Hippocampal formation (tissue), 2 donors: ENCODE data around the gene PTPRM.

Experiments
- DNase-seq, 2 donors: peaks; one replicate each; lab custom pipeline; 2025; lab: John Stamatoyannopoulos, UW

Gene PTPRM

DNA sequence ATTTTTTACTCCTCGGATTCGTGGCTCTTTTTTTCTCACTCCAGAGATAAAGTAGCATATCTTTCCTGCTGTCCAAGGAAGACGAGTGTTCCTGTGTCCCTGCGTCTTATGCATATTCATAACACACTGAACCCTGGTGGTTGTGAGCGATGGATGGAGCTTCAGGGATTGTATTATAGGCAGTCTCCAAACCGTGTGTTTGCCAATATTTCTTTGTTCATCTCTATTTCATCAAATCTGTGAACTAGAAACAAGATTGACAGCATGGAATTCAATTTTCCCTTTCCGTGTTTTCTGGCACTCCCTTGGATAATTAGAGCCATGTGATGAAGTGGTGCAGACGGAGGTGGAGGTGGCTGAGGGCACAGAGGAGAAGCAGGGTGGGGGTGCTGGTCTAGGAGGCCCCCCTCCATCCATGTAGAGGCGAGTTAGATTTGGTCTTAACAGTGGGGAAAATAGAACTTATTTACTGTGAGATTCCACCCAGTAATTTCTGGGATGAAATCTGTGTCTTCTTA, 240.9 kb downstream of the PTPRM start:
- DNase-seq: no peak

DNA sequence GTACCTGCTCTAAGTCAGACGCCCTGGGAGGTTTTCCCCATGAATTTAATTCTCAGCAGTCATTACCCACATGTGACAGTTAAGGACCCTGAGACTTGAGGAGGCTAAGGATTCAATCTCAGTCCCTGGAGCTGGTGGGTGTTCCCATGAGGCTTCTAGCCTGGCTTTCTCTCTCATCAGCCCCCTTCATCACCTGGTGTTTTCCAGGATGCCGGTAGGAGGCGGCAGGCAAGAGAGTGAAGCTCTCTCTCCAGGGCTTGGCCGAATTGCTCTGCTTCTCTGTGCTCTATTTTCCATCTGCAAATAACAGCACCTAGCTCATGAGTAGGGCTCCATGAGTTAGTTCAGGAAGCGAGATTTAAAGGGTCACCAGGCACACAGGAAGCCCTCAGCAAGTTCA, 241.9 kb downstream of the PTPRM start:
- DNase-seq: no peak

DNA sequence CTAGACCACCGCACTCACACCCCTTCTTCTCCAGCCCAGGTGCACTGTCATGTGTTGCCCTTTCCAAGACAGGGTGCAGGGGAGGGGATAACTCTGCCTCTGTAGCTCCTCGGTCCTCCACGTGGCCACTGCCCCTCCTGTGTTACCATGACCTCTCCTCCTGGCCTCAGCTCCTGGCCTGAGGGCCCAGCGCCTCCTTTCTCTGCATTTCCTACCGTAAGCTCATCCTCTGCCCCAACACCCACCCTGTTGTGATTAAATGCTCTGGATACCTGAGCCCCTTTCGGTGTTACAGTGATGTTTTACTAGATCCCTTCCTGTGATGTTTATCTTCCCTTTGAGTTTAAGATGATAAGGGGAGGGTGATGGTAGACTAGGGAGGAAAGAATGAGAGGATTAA, 242.3 kb downstream of the PTPRM start:
- no peak for DNase-seq

- DNase-seq: no peak
These were observed 242.9 kb downstream of the PTPRM start for GRCh38 chr18:7809978-7810377.

DNA sequence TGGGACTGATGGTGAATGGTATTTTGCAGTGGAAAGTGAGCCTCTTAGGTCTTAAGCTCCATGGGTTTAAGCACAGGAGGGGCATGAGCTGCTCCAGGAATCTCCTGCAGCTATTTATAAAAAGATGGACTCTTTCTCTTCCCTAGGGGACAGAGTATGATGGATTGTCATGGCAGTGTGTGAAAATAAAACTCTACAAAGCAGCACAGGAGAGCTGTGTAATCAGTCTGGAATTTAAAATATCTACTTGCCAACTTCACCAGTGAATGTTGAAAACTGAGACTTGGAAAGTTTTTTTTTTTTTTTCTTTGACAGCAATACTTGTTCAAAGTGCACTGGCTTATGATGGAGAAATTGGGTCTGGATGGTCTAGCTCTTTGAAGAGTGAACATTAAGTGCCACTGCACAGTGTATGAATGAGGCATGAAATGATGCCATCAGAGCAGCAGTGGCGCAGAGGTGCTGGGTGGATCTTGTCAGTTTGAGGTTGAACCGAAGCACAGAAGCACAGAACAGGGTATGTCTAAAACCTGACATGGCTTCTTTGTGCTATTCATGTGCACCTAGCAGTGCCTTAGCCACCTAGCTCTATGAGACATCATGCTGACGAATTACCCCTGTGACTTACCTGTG, 245.4 kb downstream of the PTPRM start:
- no peak for DNase-seq

DNA sequence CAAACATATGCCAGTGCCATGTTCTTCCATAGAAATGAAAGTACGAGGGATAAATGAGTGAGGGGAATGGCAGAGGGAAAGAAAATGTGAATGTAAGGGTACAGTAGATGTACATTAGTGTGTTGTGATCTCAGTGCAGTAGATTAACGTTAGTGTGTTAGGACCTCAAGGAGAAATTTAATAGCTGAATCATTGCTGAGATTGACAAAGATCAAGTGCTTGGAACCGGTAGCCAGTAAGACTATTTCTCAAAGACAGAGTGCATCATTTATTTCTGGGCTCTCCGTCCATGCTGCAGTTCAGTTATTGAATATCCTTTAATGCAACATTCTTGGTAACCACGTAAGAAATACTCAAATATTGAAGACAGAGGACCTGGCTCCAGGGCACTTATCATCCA, 246.0 kb downstream of the PTPRM start:
- no peak for DNase-seq

DNA sequence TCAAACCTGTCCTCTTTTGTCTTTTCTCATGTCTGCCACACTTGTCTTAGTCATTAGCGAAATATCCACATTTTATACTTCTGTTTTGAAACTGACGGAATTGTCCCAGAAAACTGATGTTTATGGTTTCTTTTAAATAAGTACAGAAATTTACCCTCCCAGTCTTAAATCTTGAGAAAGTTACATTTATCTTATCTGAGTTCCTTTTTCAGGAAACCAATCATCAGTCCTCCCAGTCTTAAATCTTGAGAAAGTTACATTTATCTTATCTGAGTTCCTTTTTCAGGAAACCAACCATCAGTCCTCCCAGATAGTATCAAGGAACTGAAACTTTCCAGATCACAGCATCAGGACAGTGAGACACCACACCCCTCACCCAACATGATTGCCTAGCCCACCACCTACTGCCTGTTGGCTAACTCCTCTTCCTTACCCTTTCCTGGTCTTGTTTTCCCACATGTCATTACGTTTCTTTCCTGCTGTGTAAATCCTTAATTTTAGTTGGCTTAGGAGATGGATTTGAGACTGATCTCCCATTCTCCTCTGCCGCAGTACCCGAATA, 247.7 kb downstream of the PTPRM start:
- DNase-seq: no peak

GRCh38 chr18:7815787-7816186, 248.7 kb downstream of the PTPRM start:
- no peak for DNase-seq

- no peak for DNase-seq
These were observed 250.6 kb downstream of the PTPRM start for GRCh38 chr18:7817575-7818230.

- no peak for DNase-seq
These were observed 254.7 kb downstream of the PTPRM start for GRCh38 chr18:7821784-7822183.

DNA sequence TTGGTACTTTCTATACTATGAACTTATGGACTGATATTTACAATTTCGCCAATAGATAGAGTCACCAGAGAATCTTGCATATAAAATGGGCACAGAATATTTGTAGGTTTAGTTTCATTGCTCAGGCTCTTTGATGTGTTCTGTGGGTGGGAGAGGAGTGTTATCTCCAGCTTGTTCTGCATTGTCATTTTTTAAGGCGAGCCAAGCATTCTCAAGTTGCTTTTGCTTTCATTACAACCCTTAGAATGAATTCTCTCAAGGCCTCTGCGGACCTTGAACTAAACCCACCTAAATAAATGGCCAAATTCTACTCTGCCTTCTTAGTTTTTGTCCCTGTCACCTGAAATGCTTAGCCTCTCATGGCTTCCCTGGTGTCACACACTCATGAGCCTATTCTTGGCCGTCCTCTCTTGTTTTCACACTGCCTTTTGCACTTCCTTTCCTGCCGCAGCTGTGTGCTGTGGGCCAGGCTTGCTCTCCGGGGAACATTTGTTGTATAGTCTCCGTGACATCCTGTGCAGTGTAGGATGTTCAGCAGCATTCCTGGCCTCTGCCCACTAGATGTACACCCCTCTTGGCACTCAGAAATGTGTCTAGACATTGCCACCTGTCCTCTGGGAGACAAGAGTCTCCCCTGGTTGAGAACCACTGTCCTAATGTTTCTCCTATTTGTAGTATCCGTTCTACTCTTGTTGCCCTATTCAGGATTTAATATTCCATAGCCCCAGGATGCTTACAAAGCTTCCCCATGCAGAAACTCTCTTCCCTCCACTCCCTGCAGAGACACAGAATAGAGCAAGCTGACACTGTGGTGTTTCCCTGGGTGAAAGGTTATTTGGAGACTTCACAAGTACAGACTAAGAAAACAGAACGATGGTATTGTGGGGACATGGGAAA, 255.6 kb downstream of the PTPRM start:
- DNase-seq: no peak

DNA sequence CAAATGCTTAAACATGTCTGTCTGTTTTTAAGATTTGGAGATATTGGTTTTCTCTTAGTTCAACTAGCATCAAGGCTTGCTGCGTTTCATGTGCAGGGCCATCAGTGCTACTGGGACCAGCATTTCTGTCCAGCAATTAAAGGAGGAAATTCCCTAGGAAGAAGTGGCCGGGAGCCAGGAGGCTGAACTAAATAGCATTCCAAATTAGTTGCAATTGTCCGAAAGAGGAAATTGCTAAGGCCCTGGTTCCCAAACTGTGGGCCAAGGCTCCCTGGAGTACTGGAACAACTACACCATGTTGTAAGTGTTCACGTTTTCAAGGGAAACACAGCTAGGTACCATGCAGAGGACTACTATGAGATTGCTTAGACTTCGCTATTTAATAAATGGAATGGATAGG, 257.9 kb downstream of the PTPRM start:
- DNase-seq: no peak

DNA sequence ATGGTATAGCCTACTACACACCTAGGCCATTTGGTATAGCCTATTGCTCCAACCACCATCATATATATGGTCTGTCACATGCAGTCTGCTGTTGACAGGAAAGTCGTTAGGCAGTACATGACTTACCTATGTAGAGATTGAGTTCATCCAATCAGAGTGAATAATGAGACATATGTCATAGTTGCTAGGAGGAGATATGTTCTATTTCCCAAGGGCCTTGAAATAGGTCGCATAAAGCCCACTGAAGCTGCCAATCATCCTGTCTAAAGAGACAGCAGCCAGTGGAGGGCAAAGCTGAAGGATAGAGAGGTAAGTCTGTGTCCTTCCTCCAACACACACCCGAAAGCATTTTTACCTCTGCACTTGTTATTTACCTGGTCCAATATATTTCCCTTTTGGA, 263.4 kb downstream of the PTPRM start:
- DNase-seq: no peak

DNA sequence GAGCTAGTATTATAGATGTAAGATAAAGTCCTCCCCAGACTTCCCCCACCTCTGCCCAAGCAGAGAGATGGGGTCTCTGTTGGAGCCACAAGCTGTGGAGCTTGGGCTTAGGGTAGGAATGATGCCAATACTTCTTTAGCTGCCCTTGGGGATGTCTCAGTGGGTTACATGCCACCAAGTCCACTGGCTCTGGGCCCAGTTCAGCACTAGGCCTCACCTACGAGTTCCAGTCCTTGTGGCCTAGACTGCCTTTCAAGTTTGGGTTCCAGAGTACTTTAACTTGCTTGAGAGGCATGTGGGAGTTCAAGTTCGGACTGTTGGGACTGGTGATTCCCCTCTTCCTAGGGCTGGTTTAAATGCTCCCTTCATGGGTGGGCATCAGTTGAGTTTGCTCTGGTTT, 272.4 kb downstream of the PTPRM start:
- no peak for DNase-seq

- no peak for DNase-seq
These were observed 273.3 kb downstream of the PTPRM start for GRCh38 chr18:7840411-7840810.

DNA sequence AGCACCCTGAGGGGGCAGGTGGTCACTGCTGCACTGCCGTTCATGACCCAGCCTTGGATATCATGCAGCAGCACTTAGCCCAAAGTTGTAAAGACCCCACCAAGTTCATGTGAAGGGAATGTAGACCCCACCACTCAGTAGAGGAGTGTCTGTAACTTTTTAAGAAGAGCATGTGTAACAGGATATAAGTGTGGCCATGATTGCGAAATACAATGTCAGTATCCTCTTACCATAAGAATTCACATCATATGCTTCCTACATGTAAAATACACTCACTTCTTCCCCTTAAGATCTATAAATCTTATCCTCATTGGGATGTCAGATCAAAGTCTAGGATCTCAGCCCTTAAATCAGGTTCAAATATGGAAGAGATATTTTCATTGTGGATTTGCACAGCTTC, 276.9 kb downstream of the PTPRM start:
- DNase-seq: no peak

GRCh38 chr18:7844418-7844817, 277.3 kb downstream of the PTPRM start:
- no peak for DNase-seq

DNA sequence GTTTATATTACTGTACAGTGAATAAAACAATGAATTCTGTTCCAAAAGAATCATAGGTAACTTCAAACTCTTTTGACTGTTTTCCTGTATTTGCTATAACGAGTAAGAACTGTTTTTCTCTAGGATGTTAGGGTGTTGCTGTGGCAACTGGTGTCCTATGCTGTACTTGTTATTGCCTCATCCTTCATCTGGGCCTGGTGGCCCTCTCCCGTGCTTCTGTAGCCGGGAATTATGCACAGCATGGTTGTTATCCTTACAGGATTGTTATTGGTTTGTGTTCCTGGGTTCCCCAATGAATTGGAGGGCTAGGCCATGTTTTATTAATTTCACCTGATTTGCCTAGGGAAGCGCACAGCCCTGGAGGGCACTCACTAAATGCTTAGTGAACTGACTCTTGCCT, 279.2 kb downstream of the PTPRM start:
- DNase-seq: no peak

- no peak for DNase-seq
These were observed 280.4 kb downstream of the PTPRM start for GRCh38 chr18:7847357-7848053.

- DNase-seq: no peak
These were observed 280.9 kb downstream of the PTPRM start for GRCh38 chr18:7848054-7848412.

DNA sequence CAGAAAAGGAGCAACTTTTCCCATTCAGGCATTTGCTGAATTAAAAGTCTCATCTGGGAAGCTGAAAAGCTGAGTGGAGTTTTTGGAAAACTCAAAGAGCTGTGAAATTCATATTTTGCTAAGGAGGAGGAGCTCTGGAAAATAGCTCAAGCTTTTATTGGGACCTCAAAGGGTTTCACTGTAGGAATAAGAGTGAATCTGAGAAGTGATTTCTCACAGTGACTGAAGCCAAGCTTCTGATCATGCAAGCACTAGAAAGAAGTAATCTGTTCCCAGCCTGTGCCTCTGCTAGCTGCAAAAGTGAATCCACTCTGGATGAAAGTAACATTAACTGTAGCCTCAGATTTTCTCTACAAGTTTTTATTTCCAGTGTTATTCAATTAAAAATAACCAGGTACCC, 283.3 kb downstream of the PTPRM start:
- no peak for DNase-seq

DNA sequence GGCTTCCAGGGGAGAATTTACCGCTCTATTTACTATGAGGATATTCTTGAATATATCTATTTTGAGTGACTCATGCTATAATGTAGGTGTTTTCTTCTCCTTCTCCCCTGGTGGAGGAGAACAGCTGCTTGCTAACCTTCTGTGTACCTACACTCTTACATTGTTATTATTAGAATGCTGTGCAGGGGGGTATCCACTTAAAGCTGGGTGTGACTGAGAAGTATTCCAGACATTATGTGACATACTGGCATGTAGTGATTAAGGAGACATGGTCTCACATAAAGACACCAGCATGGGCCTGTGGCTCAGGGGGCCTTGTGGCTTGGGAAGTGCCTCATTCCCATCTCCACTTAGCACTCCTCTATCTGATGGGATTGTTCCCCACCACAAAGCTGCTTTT, 287.9 kb downstream of the PTPRM start:
- no peak for DNase-seq
